C4-2B (cell line): ENCODE measurements around the gene BNIP1.
"Not testable (repeated sequence)": the region's sequence is repeated elsewhere in the genome, so short reads cannot be mapped to it uniquely, and the experiment has no call there.

Experiments used
- H3K27ac ChIP-seq: fragments of 450-650 bp; 2 replicates; pipeline ENCODE4 v1.5.1; 2017
- ZFX ChIP-seq: fragments of 450-650 bp; IDR thresholded peaks from 2 replicates; pipeline ENCODE4 v1.6.1; 2017
- TF ChIP-seq, protein P1 (sequence below): fragments of 450-650 bp; conservative IDR thresholded peaks from 2 replicates; pipeline ENCODE4 v1.5.1; 2017; ENCODE audit warnings: mild to moderate bottlenecking

BNIP1 gene

DNA sequence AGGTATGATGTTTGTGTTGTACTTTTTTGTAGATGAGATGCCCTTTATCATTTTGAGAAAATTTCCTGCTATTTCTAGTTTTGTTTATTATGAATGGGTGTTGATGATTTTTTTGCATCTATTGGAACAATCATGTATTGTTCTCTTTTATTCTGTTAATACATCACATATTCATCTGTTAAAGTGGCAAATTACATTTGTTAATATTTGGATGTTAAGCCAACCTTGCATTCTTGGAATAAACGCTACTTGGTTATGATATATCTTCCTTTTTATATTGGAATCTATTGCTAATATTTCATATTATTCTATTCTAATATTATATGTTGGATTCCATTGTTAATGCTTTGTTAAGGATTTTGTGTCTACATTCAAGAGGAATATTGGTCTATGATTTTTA is 24.6 kb upstream of the BNIP1 start:
- no peak for TF ChIP-seq ZFX
- TF ChIP-seq, protein P1, sequence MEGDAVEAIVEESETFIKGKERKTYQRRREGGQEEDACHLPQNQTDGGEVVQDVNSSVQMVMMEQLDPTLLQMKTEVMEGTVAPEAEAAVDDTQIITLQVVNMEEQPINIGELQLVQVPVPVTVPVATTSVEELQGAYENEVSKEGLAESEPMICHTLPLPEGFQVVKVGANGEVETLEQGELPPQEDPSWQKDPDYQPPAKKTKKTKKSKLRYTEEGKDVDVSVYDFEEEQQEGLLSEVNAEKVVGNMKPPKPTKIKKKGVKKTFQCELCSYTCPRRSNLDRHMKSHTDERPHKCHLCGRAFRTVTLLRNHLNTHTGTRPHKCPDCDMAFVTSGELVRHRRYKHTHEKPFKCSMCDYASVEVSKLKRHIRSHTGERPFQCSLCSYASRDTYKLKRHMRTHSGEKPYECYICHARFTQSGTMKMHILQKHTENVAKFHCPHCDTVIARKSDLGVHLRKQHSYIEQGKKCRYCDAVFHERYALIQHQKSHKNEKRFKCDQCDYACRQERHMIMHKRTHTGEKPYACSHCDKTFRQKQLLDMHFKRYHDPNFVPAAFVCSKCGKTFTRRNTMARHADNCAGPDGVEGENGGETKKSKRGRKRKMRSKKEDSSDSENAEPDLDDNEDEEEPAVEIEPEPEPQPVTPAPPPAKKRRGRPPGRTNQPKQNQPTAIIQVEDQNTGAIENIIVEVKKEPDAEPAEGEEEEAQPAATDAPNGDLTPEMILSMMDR, result no peak
- no peak overlapping the region for H3K27ac ChIP-seq

DNA sequence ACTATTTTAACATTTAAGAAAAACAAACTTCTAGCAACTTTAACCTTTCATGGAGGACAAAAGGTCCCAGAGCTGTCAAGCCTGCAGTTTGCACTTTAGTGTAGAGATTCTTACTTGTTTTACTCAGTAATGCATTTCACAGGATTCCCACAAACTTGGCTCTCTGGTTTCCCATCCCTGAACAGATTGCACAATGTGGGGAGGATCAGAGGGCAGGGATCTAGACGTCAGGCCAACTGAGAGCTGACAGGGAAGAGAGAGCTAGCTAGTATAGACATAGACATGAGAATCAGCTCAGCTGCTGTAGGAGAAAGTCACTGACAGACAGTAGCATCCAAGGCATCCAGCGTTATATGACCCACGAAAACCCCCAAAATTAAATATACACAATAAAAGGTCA is 20.9 kb upstream of the BNIP1 start:
- TF ChIP-seq ZFX, result no peak
- TF ChIP-seq, protein P1, result no peak
- H3K27ac ChIP-seq, result no peak overlapping the region

DNA sequence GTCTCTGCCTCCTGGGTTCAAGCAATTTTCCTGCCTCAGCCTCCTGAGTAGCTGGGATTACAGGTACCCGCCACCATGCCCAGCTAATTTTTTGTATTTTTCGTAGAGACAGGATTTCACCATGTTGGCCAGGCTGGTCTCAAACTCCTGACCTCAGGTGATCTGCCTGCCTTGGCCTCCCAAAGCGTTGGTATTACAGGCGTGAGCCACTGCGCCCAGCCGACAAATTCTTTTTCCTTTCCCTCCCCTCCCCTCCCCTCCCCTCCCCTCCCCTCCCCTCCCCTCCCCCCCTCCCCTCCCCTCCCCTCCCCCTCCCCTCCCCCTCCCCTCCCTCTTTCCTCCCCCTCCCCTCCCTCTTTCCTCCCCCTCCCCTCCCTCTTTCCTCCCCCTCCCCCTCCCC is 12.2 kb upstream of the BNIP1 start:
- H3K27ac ChIP-seq, result not testable (repeated sequence)

DNA sequence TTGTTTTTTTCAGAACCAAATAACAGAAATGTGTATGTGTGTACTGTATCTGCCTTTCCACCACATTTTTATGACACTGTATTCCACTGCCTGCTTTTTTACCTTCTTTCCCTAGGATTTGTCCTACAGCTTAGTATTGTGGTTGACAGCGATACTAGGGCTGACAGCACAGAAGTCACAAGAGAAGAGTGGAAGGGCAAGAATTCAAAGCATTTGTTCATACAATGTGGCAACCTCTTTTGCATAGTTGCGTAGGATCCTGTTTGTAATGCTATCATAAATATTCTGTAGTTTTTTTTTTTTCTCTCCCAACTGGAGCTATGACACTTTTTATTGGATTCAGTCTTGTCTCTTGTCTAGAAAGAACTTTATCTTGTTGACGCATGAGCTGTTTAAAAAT is 5.6 kb upstream of the BNIP1 start:
- TF ChIP-seq ZFX, result no peak
- TF ChIP-seq, protein P1, result no peak
- no peak overlapping the region for H3K27ac ChIP-seq

DNA sequence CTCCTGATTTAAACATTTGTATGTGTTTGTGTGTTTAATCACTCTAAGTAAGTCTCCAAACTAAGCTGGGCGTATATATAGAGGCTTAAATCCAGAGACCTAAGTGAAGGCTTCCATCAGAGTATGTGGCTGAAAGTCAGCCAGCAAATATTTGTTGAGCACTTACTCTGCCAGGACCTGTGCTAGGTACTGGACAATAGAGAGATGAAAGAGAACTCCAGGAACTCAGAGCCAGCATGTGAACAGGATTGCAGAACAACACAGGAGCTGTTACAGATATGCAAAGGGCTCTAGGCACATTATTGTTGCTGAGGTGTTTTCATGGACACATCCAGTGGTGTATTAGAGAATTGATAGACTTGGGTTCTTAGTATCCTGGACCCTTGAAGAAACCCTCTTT is 4.7 kb upstream of the BNIP1 start:
- H3K27ac ChIP-seq, result no peak overlapping the region; the same call in 1 of the 2 replicates
- no peak for TF ChIP-seq ZFX
- TF ChIP-seq, protein P1, result no peak

DNA sequence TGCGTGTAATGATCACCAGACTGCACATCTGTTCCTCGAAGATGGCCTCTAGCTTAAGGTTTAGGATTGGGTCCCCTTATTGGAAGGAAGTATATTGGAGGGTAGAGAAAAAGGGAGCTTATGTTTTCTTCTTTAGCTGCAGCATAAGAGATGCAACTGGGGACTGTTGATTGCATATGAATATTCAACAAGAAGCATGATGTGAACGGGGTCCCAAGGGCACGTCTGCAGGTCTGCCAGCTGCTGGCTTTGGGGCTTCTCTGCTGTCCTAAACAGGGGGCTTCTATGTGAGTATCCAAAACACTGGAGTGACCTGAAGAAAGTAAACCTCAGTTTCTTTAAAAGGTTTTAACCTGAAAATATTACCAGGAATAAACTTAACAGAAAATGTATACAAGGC is 3.6 kb upstream of the BNIP1 start:
- H3K27ac ChIP-seq, result no peak overlapping the region
- no peak for TF ChIP-seq ZFX
- TF ChIP-seq, protein P1, result no peak

DNA sequence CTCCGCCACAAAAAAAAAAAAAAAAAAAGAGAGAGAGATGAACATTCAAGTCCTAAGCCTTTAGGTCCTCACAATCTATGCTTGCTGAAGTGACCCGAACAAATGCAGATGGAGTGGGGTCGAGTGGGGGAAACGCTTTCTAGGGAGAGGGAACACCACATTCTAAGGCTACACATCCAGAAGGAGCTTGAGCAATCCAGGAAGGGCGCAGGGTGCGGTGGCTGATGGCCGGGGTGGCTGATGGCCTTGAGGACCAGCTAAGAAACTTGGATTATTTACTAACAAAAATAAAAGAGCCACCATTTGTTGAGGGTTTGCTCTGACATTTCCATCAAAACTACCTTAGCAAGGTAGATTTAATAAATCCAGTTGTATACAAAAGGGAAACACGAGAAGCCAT is 764 bp upstream of the BNIP1 start:
- no peak for TF ChIP-seq ZFX
- TF ChIP-seq, protein P1, result no peak
- H3K27ac ChIP-seq, result no peak overlapping the region

DNA sequence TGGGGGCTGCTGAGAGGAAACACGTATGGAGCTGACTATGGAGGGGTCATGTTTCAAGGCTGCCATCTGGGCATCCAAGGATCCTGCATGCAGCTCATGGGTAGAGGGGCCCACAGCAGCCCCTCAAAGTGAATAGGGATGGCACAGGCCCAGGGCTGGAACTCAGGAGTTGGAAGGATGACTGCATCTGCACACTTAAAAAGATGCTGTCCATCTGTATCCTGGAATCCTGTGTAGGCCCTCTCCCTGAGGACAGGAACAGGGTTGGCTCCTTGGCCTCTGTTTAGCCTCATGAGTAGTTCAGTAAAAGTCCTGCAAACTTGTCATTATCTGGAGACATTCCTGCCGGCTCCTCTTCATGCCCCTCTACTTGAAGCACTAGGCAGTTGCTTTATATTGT is 4.0 kb downstream of the BNIP1 start:
- H3K27ac ChIP-seq, result no peak overlapping the region
- TF ChIP-seq, protein P1, result no peak
- no peak for TF ChIP-seq ZFX
